Activated naive CD4-positive, alpha-beta T cell treated with anti-CD3 and anti-CD28 coated beads, Interleukin-2, amount 50 U/mL, for 72 hours (primary cell): ENCODE results near the gene YWHAQ. TPM values are rescaled to one million over a fixed set of nuclear protein-coding genes. Genes with fewer than 3 reads are reported as not detected.
A peak's percentile ranks its signal among the peaks of the same experiment; 100 is the strongest.

ENCODE experiments used
- ATAC-seq, 2 donors: fragments of 150-1000 bp; cut with Tn5 transposase; 2 replicates each; pipeline ENCODE4 v1.10.0; 2021; ENCODE audit warnings: mild to moderate bottlenecking in 2 of 2, moderate library complexity in 2 of 2
- DNase-seq, 2 donors: peaks; one replicate each; pipeline ENCODE4 v3.0.0; 2021 to 2022; ENCODE audit warnings: low spot score in 2 of 2
- H3K27ac Mint-ChIP-seq, 2 donors: one replicate each; pipeline ENCODE4 v1.8.0; 2022; ENCODE audit warnings: mild to moderate bottlenecking in 2 of 2, mixed read lengths in 2 of 2
- H3K36me3 Mint-ChIP-seq, 2 donors: one replicate each; pipeline ENCODE4 v1.8.0; 2022; ENCODE audit warnings: mixed read lengths in 2 of 2
- H3K9me3 Mint-ChIP-seq, 2 donors: one replicate each; pipeline ENCODE4 v1.8.0; 2022; ENCODE audit warnings: mixed read lengths in 2 of 2
- total RNA-seq, 2 donors: library from RNA; stranded (reverse); gene quantifications; one replicate each; pipeline ENCODE4 v1.2.3, GENCODE V29; 2022

Gene YWHAQ
- total RNA-seq, 2 donors from 2014 or later: 225 to 256 TPM

GRCh38 chr2:9660154-9660553, 29.4 kb upstream of the YWHAQ start:
- Mint-ChIP-seq H3K9me3 (peaks cover 0 to 4% of the 10 kb centered on the region in 2 donors), H3K27ac (no peak overlapping the region), H3K36me3 (no peaks in the 10 kb centered on the region)
- ATAC-seq: no peak
- DNase-seq: no peak

- no peak for ATAC-seq
- H3K27ac Mint-ChIP-seq: no peak overlapping the region
- no peak for DNase-seq
- no peaks in the 10 kb centered on the region for H3K36me3 Mint-ChIP-seq
- no peaks in the 10 kb centered on the region for H3K9me3 Mint-ChIP-seq
Observed at GRCh38 chr2:9658972-9659371, 28.2 kb upstream of the YWHAQ start.

- Mint-ChIP-seq H3K9me3 (no peaks in the 10 kb centered on the region), H3K27ac (no peak overlapping the region), H3K36me3 (no peaks in the 10 kb centered on the region)
- ATAC-seq (no peak), DNase-seq (no peak)
Observed at GRCh38 chr2:9657731-9658130, 26.9 kb upstream of the YWHAQ start.

- no peaks in the 10 kb centered on the region for H3K36me3 Mint-ChIP-seq
- ATAC-seq: no peak
- H3K27ac Mint-ChIP-seq: no peak overlapping the region
- DNase-seq: no peak
- peaks cover 0 to 4% of the 10 kb centered on the region in 2 donors for H3K9me3 Mint-ChIP-seq
Observed at GRCh38 chr2:9657083-9657482, 26.3 kb upstream of the YWHAQ start.

GRCh38 chr2:9656270-9656766, 25.5 kb upstream of the YWHAQ start:
- ATAC-seq: peak; percentile 83 to 90
- Mint-ChIP-seq H3K36me3 (no peaks in the 10 kb centered on the region), H3K27ac (peak overlapping the region; percentile 88 to 98), H3K9me3 (peaks cover 0 to 8% of the 10 kb centered on the region in 2 donors)
- peak; percentile 66 to 67 for DNase-seq

- peak; percentile 74 to 82 for ATAC-seq
- Mint-ChIP-seq H3K36me3 (no peaks in the 10 kb centered on the region), H3K27ac (peak overlapping the region; percentile 88 to 98)
Observed at GRCh38 chr2:9655441-9656269, 24.9 kb upstream of the YWHAQ start.

GRCh38 chr2:9654452-9655100, 23.8 kb upstream of the YWHAQ start:
- Mint-ChIP-seq H3K9me3 (peaks cover 0 to 8% of the 10 kb centered on the region in 2 donors), H3K27ac (peak overlapping the region in 1 of 2 donors; percentile 70), H3K36me3 (no peaks in the 10 kb centered on the region)
- DNase-seq (no peak), ATAC-seq (no peak)

More at GRCh38 chr2:9655441-9656269, 24.9 kb upstream of the YWHAQ start:
- DNase-seq: peak in 1 of 2 donors; percentile 71
- H3K9me3 Mint-ChIP-seq: peaks cover 0 to 8% of the 10 kb centered on the region in 2 donors

- DNase-seq: no peak
- H3K27ac Mint-ChIP-seq: peak overlapping the region in 1 of 2 donors; percentile 11
- H3K9me3 Mint-ChIP-seq: peaks cover 0 to 8% of the 10 kb centered on the region in 2 donors
- H3K36me3 Mint-ChIP-seq: no peaks in the 10 kb centered on the region
- ATAC-seq: peak in 1 of 2 donors; percentile 9
Observed at GRCh38 chr2:9653485-9654271, 22.9 kb upstream of the YWHAQ start.

- ATAC-seq: no peak
- no peak for DNase-seq
- H3K36me3 Mint-ChIP-seq: no peaks in the 10 kb centered on the region
- no peak overlapping the region for H3K27ac Mint-ChIP-seq
- peaks cover 0 to 8% of the 10 kb centered on the region in 2 donors for H3K9me3 Mint-ChIP-seq
Observed at GRCh38 chr2:9652898-9653479, 22.2 kb upstream of the YWHAQ start.

GRCh38 chr2:9652267-9652666, 21.5 kb upstream of the YWHAQ start:
- Mint-ChIP-seq H3K36me3 (no peaks in the 10 kb centered on the region), H3K9me3 (peaks cover 0 to 8% of the 10 kb centered on the region in 2 donors), H3K27ac (no peak overlapping the region)
- ATAC-seq: no peak
- no peak for DNase-seq

- DNase-seq (no peak), ATAC-seq (peak; percentile 20 to 26)
- H3K36me3 Mint-ChIP-seq: no peaks in the 10 kb centered on the region
- H3K9me3 Mint-ChIP-seq: peaks cover 0 to 8% of the 10 kb centered on the region in 2 donors
- H3K27ac Mint-ChIP-seq: no peak overlapping the region
Observed at GRCh38 chr2:9650119-9650821, 19.5 kb upstream of the YWHAQ start.

- no peaks in the 10 kb centered on the region for H3K36me3 Mint-ChIP-seq
- no peak overlapping the region for H3K27ac Mint-ChIP-seq
- H3K9me3 Mint-ChIP-seq: peaks cover 0 to 8% of the 10 kb centered on the region in 2 donors
- no peak for DNase-seq
- no peak for ATAC-seq
Observed at GRCh38 chr2:9649261-9649660, 18.5 kb upstream of the YWHAQ start.

GRCh38 chr2:9648821-9649220, 18.0 kb upstream of the YWHAQ start:
- peaks cover 0 to 8% of the 10 kb centered on the region in 2 donors for H3K9me3 Mint-ChIP-seq
- no peak overlapping the region for H3K27ac Mint-ChIP-seq
- no peak for ATAC-seq
- no peak for DNase-seq
- H3K36me3 Mint-ChIP-seq: no peaks in the 10 kb centered on the region

GRCh38 chr2:9647884-9648283, 17.1 kb upstream of the YWHAQ start:
- no peak for DNase-seq
- no peak for ATAC-seq
- no peaks in the 10 kb centered on the region for H3K36me3 Mint-ChIP-seq
- H3K9me3 Mint-ChIP-seq: peaks cover 0 to 8% of the 10 kb centered on the region in 2 donors
- no peak overlapping the region for H3K27ac Mint-ChIP-seq

GRCh38 chr2:9646196-9647030, 15.6 kb upstream of the YWHAQ start:
- Mint-ChIP-seq H3K27ac (no peak overlapping the region), H3K36me3 (no peaks in the 10 kb centered on the region), H3K9me3 (no peaks in the 10 kb centered on the region)
- ATAC-seq (no peak), DNase-seq (no peak)
